ENCODE results near the gene SLC25A23. TPM values are rescaled to one million over a fixed set of nuclear protein-coding genes. Genes with fewer than 3 reads are reported as not detected.
A peak's percentile ranks its signal among the peaks of the same experiment; 100 is the strongest.

The SLC25A23 gene
- total and polyA plus RNA-seq, 5 experiments from 2014 or later = 14.6 to 29.6 (median 19.0) TPM

DNA sequence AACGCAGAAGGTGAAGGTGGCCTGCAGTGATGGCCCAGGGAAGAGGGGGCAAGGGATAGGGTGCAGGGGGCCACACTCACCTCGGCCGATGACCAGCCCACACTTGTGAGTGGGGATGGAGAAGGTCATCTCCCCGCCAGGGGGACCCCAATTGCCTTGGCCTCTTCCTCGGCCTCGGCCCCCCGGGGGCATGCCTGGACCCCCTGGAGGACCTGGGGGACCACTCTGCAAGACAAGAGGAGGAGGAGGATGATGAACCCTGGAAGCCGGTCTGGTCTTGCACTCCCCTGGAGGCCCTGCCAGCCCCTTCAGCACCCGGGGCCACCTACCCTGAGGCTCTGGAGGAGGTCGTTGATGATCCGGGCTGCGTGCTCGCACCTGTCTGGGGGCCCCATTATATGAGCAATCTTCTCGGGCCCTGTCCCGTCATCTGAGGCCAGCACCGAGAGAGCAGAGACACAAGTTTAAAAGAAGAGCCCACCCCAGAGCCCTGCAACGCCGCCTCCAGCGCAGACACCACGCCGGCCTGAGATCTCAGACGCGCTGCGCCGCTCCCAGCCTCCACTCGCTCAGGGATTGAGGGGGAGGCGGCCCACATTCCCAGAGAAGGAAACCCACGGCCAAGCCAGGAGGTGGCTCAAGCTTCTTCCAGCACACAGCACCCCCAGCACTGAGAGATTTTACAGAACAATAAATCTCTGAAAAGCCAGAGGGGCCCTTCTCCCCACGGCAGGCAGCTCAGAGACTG lies 42.8 kb downstream of the SLC25A23 start:
- H3K4me3 Mint-ChIP-seq = no peak overlapping the region
- H3K9me3 Mint-ChIP-seq = no peaks in the 10 kb centered on the region
- no peak overlapping the region for H3K27ac Mint-ChIP-seq
- POLR2A ChIA-PET = no interaction called here
- peaks cover 4 to 14% (median 8%) of the 10 kb centered on the region in 4 donors for H3K4me1 Mint-ChIP-seq
- ATAC-seq (no peak), DNase-seq (no peak)
- no peaks in the 10 kb centered on the region for H3K27me3 Mint-ChIP-seq
- H3K36me3 Mint-ChIP-seq = peaks cover 0 to 72% (median 2%) of the 10 kb centered on the region in 3 donors

DNA sequence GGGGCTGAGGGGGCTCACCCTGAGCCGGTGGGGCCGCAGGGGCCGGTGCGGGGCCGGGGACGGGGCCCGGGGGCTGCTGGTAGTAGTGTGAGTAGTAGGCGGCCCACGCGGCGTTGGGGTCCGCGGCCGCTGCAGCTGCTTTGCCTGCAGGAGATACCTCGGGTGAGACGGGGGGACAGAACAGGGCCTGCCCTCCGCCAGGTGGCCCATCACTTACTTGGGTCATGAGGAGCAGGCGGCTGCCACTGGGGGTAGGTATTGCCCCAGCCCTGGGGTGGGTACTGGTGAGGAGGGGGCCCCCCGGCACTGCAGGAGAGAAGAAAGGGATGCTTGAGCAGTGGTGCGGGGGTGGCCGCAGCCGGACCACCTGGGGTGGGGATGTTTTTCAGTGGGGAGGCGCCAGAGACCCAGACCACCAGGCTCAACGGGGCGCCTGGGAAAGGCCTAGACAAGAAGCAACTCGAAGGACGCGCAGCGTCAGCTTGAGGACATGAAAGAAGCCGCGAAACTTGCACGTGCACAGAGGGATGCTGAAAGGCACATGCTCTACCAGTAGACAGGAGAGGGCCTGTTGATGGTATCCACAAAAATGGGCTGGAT lies 43.9 kb downstream of the SLC25A23 start:
- H3K4me3 Mint-ChIP-seq = no peak overlapping the region
- H3K27ac Mint-ChIP-seq = peak overlapping the region in 1 of 10 donors; percentile 69
- DNase-seq = no peak
- H3K9me3 Mint-ChIP-seq = no peaks in the 10 kb centered on the region
- peaks cover under 1 to 4% (median 1%) of the 10 kb centered on the region in 4 donors for H3K4me1 Mint-ChIP-seq
- ATAC-seq = no peak
- peaks cover 0 to 63% (median 2%) of the 10 kb centered on the region in 3 donors for H3K36me3 Mint-ChIP-seq
- POLR2A ChIA-PET = interaction anchor here (0.6 kb wide), 1 partner anchor 9 kb away, joined by 3 read pairs; the partner anchor contains the start of gene KHSRP
- H3K27me3 Mint-ChIP-seq = no peaks in the 10 kb centered on the region

DNA sequence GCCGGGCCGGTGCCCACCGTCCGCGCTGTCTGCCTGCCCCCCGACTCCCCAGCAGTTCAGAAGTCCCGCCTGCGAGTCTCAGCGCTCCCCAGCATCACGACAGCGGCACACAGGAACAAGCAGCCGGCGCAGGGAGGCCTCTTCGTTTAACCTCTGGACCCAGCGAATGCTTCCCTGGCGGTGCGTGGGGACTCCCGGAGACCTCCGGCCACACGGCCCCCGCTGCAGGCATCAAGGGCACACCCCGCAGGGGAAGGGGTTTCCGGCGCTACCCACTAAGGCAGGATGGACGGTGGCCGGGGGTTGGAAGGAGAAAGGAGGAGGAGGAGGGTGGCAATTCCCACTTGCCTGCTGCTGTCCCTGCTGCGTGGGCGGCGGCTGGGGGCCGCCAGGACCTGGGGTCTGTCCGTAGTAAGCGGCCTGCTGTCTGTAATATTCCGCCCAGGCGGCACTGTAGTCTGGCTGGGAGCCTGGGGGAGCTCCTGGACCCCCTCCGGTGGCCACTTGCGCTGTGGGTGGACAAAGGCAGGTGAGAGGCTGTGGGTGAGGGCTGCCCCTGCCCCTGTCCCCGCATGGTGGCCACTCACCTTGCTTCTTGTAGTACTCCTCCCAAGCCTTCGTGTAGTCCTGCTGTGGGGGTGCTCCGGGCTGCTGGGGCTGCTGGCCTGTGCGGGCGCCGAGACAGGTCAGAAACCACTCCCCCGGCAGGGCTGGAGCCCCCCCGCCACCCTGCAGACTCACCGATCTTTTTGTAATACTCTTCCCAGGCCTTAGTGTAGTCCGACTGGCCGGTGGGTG lies 44.6 kb downstream of the SLC25A23 start:
- ATAC-seq = no peak
- no peaks in the 10 kb centered on the region for H3K27me3 Mint-ChIP-seq
- H3K4me3 Mint-ChIP-seq = peak overlapping the region in 1 of 10 donors; percentile 7

DNA sequence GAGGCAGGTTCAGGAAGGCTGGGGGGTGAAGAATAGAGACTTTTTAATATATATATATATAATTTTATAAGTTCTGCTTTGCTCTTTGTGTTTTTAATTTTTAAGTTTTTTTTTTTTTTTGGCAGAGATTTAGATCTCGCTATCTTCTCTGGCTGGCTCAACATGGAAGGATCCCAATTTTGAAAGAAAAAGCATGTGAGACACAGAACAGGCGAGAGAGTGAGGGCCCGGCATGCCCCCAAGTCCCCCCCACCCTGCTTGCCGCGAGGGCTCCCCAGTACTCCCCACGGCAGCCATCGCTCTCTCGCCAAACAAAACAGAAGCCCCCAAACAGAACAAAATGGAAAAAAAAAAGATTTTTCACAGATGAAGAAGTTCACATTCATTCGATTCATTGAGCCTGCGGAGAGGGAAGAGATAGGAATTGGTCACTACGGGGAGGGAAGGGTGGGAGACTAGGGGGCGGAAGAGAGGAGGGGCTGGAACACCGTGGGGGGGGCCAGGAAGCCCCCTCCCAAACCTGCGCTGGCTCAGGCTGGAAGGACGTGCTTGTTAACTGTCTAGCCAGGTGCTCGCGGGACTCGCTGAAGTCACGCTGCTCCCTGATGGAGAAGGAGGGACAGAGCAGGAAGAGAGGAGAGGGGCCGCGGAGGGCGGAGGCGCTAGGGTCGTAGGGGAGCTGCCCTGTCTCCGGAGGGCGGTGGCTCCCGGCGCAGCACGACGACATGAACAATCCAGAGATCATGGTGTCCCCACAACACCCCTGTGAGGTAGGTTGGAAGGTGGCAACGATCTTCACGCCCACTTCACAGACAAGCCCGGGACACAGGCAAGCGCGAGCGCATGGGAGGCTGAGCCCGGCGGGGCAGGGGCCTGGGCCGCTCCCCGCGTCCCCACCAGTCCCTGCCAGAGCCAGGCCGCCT lies 45.6 kb downstream of the SLC25A23 start:
- H3K36me3 Mint-ChIP-seq = peaks cover 0 to 47% (median 0%) of the 10 kb centered on the region in 3 donors
- DNase-seq = no peak
- H3K9me3 Mint-ChIP-seq = no peaks in the 10 kb centered on the region
- no peak overlapping the region for H3K27ac Mint-ChIP-seq
- no peak for ATAC-seq
- POLR2A ChIA-PET = no interaction called here
- no peak overlapping the region for H3K4me3 Mint-ChIP-seq
- H3K4me1 Mint-ChIP-seq = peaks cover 0 to 2% (median 0%) of the 10 kb centered on the region in 4 donors
- no peaks in the 10 kb centered on the region for H3K27me3 Mint-ChIP-seq

More for the DNA sequence above, 44.6 kb downstream of the SLC25A23 start:
- POLR2A ChIA-PET = no interaction called here
- H3K36me3 Mint-ChIP-seq = peaks cover 0 to 56% (median 1%) of the 10 kb centered on the region in 3 donors
- DNase-seq = no peak
- no peak overlapping the region for H3K27ac Mint-ChIP-seq
- H3K4me1 Mint-ChIP-seq = peaks cover 0 to 2% (median under 1%) of the 10 kb centered on the region in 4 donors
- no peaks in the 10 kb centered on the region for H3K9me3 Mint-ChIP-seq

DNA sequence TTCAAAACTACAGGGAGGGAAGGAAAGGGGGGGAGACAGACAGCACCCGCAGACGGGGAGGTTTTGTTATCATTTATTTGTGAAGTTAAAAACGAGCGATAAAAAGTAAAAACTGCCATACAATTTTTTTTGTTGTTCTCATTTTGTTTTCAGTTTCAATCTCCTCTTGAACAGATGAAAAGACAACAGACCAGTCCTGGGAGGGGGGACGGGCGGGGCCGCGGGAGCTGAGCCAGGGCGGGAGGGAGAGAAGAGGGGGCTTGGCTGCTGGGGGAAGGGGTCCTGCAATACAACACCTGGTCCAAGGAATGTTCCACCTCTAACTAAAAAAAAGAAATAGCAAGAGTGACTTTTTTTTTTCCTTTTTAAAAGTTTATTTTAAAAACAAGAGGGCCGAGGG lies 46.3 kb downstream of the SLC25A23 start:
- ATAC-seq = no peak
- POLR2A ChIA-PET = no interaction called here
- no peak for DNase-seq
- Mint-ChIP-seq H3K27ac (no peak overlapping the region), H3K27me3 (no peaks in the 10 kb centered on the region), H3K36me3 (peaks cover 0 to 40% (median 0%) of the 10 kb centered on the region in 3 donors), H3K4me1 (peaks cover 0 to 2% (median 0%) of the 10 kb centered on the region in 4 donors), H3K4me3 (no peak overlapping the region), H3K9me3 (no peaks in the 10 kb centered on the region)

GRCh38 chr19:6412447-6413091 lies 47.0 kb downstream of the SLC25A23 start:
- POLR2A ChIA-PET = no interaction called here
- Mint-ChIP-seq H3K27ac (no peak overlapping the region), H3K36me3 (peaks cover 0 to 38% (median 0%) of the 10 kb centered on the region in 3 donors), H3K27me3 (no peaks in the 10 kb centered on the region), H3K4me1 (peaks cover 0 to 2% (median 0%) of the 10 kb centered on the region in 4 donors), H3K9me3 (no peaks in the 10 kb centered on the region), H3K4me3 (no peak overlapping the region)
- peak; percentile 83 to 87 for ATAC-seq
- peak; percentile 29 to 68 (median 50) for DNase-seq

- Mint-ChIP-seq H3K27me3 (no peaks in the 10 kb centered on the region), H3K9me3 (no peaks in the 10 kb centered on the region), H3K4me1 (peaks cover 0 to 2% (median 0%) of the 10 kb centered on the region in 4 donors), H3K27ac (no peak overlapping the region), H3K36me3 (peaks cover 0 to 35% (median 0%) of the 10 kb centered on the region in 3 donors), H3K4me3 (no peak overlapping the region)
- no peak for DNase-seq
- POLR2A ChIA-PET = no interaction called here
- ATAC-seq = no peak
Observed at GRCh38 chr19:6412061-6412446, 47.5 kb downstream of the SLC25A23 start.

GRCh38 chr19:6409346-6409745 lies 50.2 kb downstream of the SLC25A23 start:
- H3K27me3 Mint-ChIP-seq = no peaks in the 10 kb centered on the region
- no peak for DNase-seq
- no peaks in the 10 kb centered on the region for H3K9me3 Mint-ChIP-seq
- ATAC-seq = no peak
- peaks cover 0 to 14% (median 0%) of the 10 kb centered on the region in 3 donors for H3K36me3 Mint-ChIP-seq
- peak overlapping the region in 1 of 10 donors; percentile 32 for H3K27ac Mint-ChIP-seq
- H3K4me3 Mint-ChIP-seq = no peak overlapping the region
- POLR2A ChIA-PET = no interaction called here
- H3K4me1 Mint-ChIP-seq = peaks cover 0 to 2% (median 0%) of the 10 kb centered on the region in 4 donors

DNA sequence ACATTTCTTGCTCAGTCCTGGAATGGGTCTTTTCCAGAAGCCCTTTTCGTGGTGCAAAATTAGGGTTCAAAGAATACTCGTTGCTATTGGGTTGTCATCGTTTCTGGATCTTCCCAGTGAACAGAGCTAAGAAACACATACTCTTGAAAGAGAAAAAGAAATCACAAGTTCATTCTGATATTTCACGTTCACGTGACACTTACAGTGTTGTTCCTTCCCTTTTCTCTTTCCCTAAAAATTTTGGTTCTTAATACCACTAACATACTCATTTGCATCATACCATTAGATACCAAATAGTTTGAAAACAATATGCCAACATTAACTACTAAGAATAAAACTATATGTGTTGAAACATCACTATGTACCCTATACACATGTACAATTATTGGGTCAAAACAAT lies 53.2 kb downstream of the SLC25A23 start:
- H3K27ac Mint-ChIP-seq = no peak overlapping the region

GRCh38 chr19:6402837-6403608 lies 56.6 kb downstream of the SLC25A23 start:
- H3K4me3 Mint-ChIP-seq = no peak overlapping the region
- H3K27me3 Mint-ChIP-seq = no peaks in the 10 kb centered on the region
- no peaks in the 10 kb centered on the region for H3K9me3 Mint-ChIP-seq
- POLR2A ChIA-PET = interaction anchor here (0.6 kb wide), 1 partner anchor 460 kb away, joined by 7 read pairs; no protein-coding TSS in a partner anchor
- ATAC-seq (no peak), DNase-seq (no peak)
- H3K27ac Mint-ChIP-seq = no peak overlapping the region
- no peaks in the 10 kb centered on the region for H3K4me1 Mint-ChIP-seq
- no peaks in the 10 kb centered on the region for H3K36me3 Mint-ChIP-seq

More for the DNA sequence above, 53.2 kb downstream of the SLC25A23 start:
- Mint-ChIP-seq H3K9me3 (no peaks in the 10 kb centered on the region), H3K4me1 (no peaks in the 10 kb centered on the region), H3K4me3 (no peak overlapping the region), H3K36me3 (no peaks in the 10 kb centered on the region), H3K27me3 (no peaks in the 10 kb centered on the region)
- ATAC-seq (no peak), DNase-seq (no peak)
- POLR2A ChIA-PET = no interaction called here

DNA sequence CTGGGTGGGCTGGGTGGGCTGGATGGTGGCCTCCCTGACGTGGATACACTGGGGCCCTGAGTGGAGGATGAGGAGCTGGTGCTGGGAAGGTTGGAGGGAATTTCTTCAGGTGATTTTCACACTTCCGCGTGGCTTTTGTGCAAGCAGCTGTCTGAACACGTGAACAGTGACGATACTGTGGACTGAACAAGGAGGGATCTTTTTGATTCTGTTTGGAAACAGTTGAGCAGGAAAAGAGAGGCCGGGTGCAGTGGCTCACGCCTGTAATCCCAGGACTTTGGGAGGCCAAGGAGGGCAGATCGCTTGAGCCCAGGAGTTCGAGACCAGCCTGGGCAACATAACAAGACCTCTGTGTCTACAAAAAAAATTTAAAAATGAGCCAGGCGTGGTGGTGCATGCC lies 57.5 kb downstream of the SLC25A23 start:
- Mint-ChIP-seq H3K27me3 (no peaks in the 10 kb centered on the region), H3K9me3 (no peaks in the 10 kb centered on the region), H3K4me3 (no peak overlapping the region), H3K36me3 (no peaks in the 10 kb centered on the region), H3K4me1 (no peaks in the 10 kb centered on the region), H3K27ac (peak overlapping the region in 2 of 10 donors; percentile 33 to 58)
- POLR2A ChIA-PET = interaction anchor here (0.6 kb wide), 1 partner anchor 459 kb away, joined by 7 read pairs; no protein-coding TSS in a partner anchor
- ATAC-seq = no peak
- no peak for DNase-seq

Data from naive thymus-derived CD8-positive, alpha-beta T cell (primary cell).